WTC11 (cell line): Measurements from ENCODE around the gene ARHGAP19. TPM values are rescaled to one million over a fixed set of nuclear protein-coding genes. Genes with fewer than 3 reads are reported as not detected.

Experiments
- ATAC-seq: fragments of 200-7000 bp; cut with Tn5 transposase; 2 replicates; pipeline ENCODE4 v1.10.0; 2021; ENCODE audit warnings: mild to moderate bottlenecking, moderate library complexity
- CTCF ChIA-PET: fragments of 300-600 bp; sonication (Branson Sonifier 250); formaldehyde crosslinking; loops from one replicate; lab custom pipeline; 2021; ENCODE audit warnings: antibody characterized with exemption; lab: Charles Lee
- POLR2A ChIA-PET: fragments of 350-600 bp; sonication (Branson Sonifier 250); formaldehyde crosslinking; loops from one replicate; lab custom pipeline; 2021; ENCODE audit warnings: antibody characterized with exemption; lab: Charles Lee
- DNase-seq: peaks from one replicate; pipeline ENCODE4 v3.0.0; 2021; ENCODE audit warnings: low spot score
- H3K27ac Mint-ChIP-seq: 2 replicates; pipeline ENCODE4 v1.8.0; 2021; ENCODE audit warnings: mixed read lengths
- H3K27me3 Mint-ChIP-seq: 2 replicates; pipeline ENCODE4 v1.8.0; 2021; ENCODE audit warnings: low read depth, mild to moderate bottlenecking, moderate library complexity, mixed read lengths
- H3K36me3 Mint-ChIP-seq: 2 replicates; pipeline ENCODE4 v1.8.0; 2021; ENCODE audit warnings: mixed read lengths
- H3K4me1 Mint-ChIP-seq: 2 replicates; pipeline ENCODE4 v1.8.0; 2022; ENCODE audit warnings: mixed read lengths
- H3K4me3 Mint-ChIP-seq: 2 replicates; pipeline ENCODE4 v1.8.0; 2021; ENCODE audit warnings: mild to moderate bottlenecking, moderate library complexity, mixed read lengths
- H3K9me3 Mint-ChIP-seq: 2 replicates; pipeline ENCODE4 v1.8.0; 2021; ENCODE audit warnings: mixed read lengths
- CREM ChIP-seq: sonication (generic); formaldehyde crosslinking; IDR thresholded peaks from 2 replicates; pipeline ENCODE4 v1.8.1; 2022; ENCODE audit warnings: mild to moderate bottlenecking, missing genetic modification reagents, moderate library complexity
- E2F1 ChIP-seq: sonication (generic); formaldehyde crosslinking; IDR thresholded peaks from 2 replicates; pipeline ENCODE4 v1.8.0; 2022; ENCODE audit warnings: mild to moderate bottlenecking, missing genetic modification reagents
- E2F5 ChIP-seq: sonication (generic); formaldehyde crosslinking; IDR thresholded peaks from 2 replicates; pipeline ENCODE4 v1.8.1; 2022; ENCODE audit warnings: mild to moderate bottlenecking, moderate library complexity, missing genetic modification reagents
- ELF4 ChIP-seq: sonication (generic); formaldehyde crosslinking; IDR thresholded peaks from 2 replicates; pipeline ENCODE4 v1.8.1; 2022; ENCODE audit warnings: low read depth, mild to moderate bottlenecking, moderate library complexity, missing genetic modification reagents
- FOXK1 ChIP-seq: sonication (generic); formaldehyde crosslinking; IDR thresholded peaks from 2 replicates; pipeline ENCODE4 v1.8.0; 2022; ENCODE audit warnings: mild to moderate bottlenecking, moderate library complexity, missing genetic modification reagents
- FOXP1 ChIP-seq: sonication (generic); formaldehyde crosslinking; IDR thresholded peaks from 2 replicates; pipeline ENCODE4 v1.8.0; 2022; ENCODE audit warnings: missing genetic modification reagents, mild to moderate bottlenecking, moderate library complexity, borderline replicate concordance
- GRHL2 ChIP-seq: fragments of 250-450 bp; sonication (Bioruptor Pico); IDR thresholded peaks from 2 replicates; pipeline ENCODE4 v1.8.0; 2022; ENCODE audit warnings: mild to moderate bottlenecking, moderate library complexity; ENCODE audit not compliant: insufficient replicate concordance, severe bottlenecking
- GTF2I ChIP-seq: fragments of 250-450 bp; sonication (Bioruptor Pico); conservative IDR thresholded peaks from 2 replicates; pipeline ENCODE4 v1.4.0; 2021; ENCODE audit warnings: mild to moderate bottlenecking
- HMGXB4 ChIP-seq: sonication (generic); formaldehyde crosslinking; IDR thresholded peaks from 2 replicates; pipeline ENCODE4 v1.8.1; 2023; ENCODE audit warnings: mild to moderate bottlenecking, moderate library complexity, missing genetic modification reagents
- KAT7 ChIP-seq: sonication (generic); formaldehyde crosslinking; IDR thresholded peaks from 2 replicates; pipeline ENCODE4 v1.8.1; 2023; ENCODE audit warnings: missing genetic modification reagents, mild to moderate bottlenecking, borderline replicate concordance
- NFE2L1 ChIP-seq: sonication (generic); formaldehyde crosslinking; IDR thresholded peaks from 2 replicates; pipeline ENCODE4 v1.8.1; 2023; ENCODE audit warnings: missing genetic modification reagents
- OVOL2 ChIP-seq: fragments of 250-450 bp; sonication (Bioruptor Pico); IDR thresholded peaks from 2 replicates; pipeline ENCODE4 v1.9.0; 2021; ENCODE audit warnings: mild to moderate bottlenecking, borderline replicate concordance
- SOX15 ChIP-seq: fragments of 250-450 bp; sonication (Bioruptor Pico); IDR thresholded peaks from 2 replicates; pipeline ENCODE4 v1.9.0; 2021; ENCODE audit warnings: mild to moderate bottlenecking
- TCF7 ChIP-seq: sonication (generic); formaldehyde crosslinking; IDR thresholded peaks from 2 replicates; pipeline ENCODE4 v1.8.0; 2022; ENCODE audit warnings: mild to moderate bottlenecking, low read depth, missing genetic modification reagents, moderate library complexity
- ZNF396 ChIP-seq: fragments of 250-450 bp; sonication (Bioruptor Pico); IDR thresholded peaks from 2 replicates; pipeline ENCODE4 v1.8.0; 2021; ENCODE audit warnings: mild to moderate bottlenecking, moderate library complexity, borderline replicate concordance
- ZNF416 ChIP-seq: fragments of 250-450 bp; sonication (Bioruptor Pico); IDR thresholded peaks from 2 replicates; pipeline ENCODE4 v1.9.0; 2021; ENCODE audit warnings: mild to moderate bottlenecking, inconsistent platforms
- ZNF532 ChIP-seq: fragments of 250-450 bp; sonication (Bioruptor Pico); IDR thresholded peaks from 2 replicates; pipeline ENCODE4 v1.9.0; 2021; ENCODE audit warnings: mild to moderate bottlenecking, borderline replicate concordance
- total RNA-seq: library from RNA; stranded (reverse); gene quantifications from 3 replicates; pipeline ENCODE4 v1.2.3, GENCODE V29; 2021
- TF ChIP-seq, protein P1 (sequence below): sonication (generic); formaldehyde crosslinking; IDR thresholded peaks from 2 replicates; pipeline ENCODE4 v1.8.0; 2022; ENCODE audit warnings: mild to moderate bottlenecking, missing genetic modification reagents
- TF ChIP-seq, protein P2 (sequence below): fragments of 250-450 bp; sonication (Bioruptor Pico); conservative IDR thresholded peaks from 2 replicates; pipeline ENCODE4 v1.9.0; 2021; ENCODE audit warnings: mild to moderate bottlenecking
- TF ChIP-seq, protein P3 (sequence below): sonication (generic); formaldehyde crosslinking; IDR thresholded peaks from 2 replicates; pipeline ENCODE4 v1.8.1; 2022; ENCODE audit warnings: low read depth, mild to moderate bottlenecking, moderate library complexity, missing genetic modification reagents, borderline replicate concordance

Gene ARHGAP19
- total RNA-seq, 1 experiment from 2014 or later: 42.2 TPM

GRCh38 chr10:97334370-97335175 lies 42.1 kb upstream of the ARHGAP19 start, which contains the start of gene FRAT2:
FRAT2 (minus strand) TSS chr10:97334729; CDS start chr10:97334572, 157 bp downstream.
- POLR2A ChIA-PET: interaction anchor here (0.6 to 5.9 kb wide), 3 partner anchors 12 to 628 kb away, joined by 3 to 46 read pairs (median 12); partner anchors contain the start of gene FRAT1
- peak within 1 kb of the TSS; percentile 86 for H3K4me3 Mint-ChIP-seq
- peaks cover 7% of the 10 kb centered on the region for H3K36me3 Mint-ChIP-seq
- H3K27me3 Mint-ChIP-seq: no peaks in the 10 kb centered on the region
- H3K27ac Mint-ChIP-seq: peak within 1 kb of the TSS; percentile 97
- ATAC-seq: peak; percentile 17
- H3K4me1 Mint-ChIP-seq: peaks cover 62% of the 10 kb centered on the region
- H3K9me3 Mint-ChIP-seq: no peaks in the 10 kb centered on the region
- CTCF ChIA-PET: interaction anchor here (1.5 to 3.2 kb wide), 4 partner anchors 13 to 262 kb away, joined by 7 to 26 read pairs (median 14); partner anchors contain the start of genes FRAT1 and RRP12
- peak; percentile 93 for DNase-seq
- no peak for TF ChIP-seq ZNF532 (CRISPR knock-in tag)
- TF ChIP-seq ELF4: no peak
- TF ChIP-seq GRHL2 (CRISPR knock-in tag): no peak
- TF ChIP-seq FOXP1: peak; percentile 86
- peak; percentile 79 for TF ChIP-seq CREM (CRISPR knock-in tag)
- TF ChIP-seq, protein P1, sequence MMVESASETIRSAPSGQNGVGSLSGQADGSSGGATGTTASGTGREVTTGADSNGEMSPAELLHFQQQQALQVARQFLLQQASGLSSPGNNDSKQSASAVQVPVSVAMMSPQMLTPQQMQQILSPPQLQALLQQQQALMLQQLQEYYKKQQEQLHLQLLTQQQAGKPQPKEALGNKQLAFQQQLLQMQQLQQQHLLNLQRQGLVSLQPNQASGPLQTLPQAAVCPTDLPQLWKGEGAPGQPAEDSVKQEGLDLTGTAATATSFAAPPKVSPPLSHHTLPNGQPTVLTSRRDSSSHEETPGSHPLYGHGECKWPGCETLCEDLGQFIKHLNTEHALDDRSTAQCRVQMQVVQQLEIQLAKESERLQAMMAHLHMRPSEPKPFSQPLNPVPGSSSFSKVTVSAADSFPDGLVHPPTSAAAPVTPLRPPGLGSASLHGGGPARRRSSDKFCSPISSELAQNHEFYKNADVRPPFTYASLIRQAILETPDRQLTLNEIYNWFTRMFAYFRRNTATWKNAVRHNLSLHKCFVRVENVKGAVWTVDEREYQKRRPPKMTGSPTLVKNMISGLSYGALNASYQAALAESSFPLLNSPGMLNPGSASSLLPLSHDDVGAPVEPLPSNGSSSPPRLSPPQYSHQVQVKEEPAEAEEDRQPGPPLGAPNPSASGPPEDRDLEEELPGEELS (CRISPR knock-in tag): peak; percentile 39; the same call in 1 of the 2 replicates
- TF ChIP-seq, protein P2, sequence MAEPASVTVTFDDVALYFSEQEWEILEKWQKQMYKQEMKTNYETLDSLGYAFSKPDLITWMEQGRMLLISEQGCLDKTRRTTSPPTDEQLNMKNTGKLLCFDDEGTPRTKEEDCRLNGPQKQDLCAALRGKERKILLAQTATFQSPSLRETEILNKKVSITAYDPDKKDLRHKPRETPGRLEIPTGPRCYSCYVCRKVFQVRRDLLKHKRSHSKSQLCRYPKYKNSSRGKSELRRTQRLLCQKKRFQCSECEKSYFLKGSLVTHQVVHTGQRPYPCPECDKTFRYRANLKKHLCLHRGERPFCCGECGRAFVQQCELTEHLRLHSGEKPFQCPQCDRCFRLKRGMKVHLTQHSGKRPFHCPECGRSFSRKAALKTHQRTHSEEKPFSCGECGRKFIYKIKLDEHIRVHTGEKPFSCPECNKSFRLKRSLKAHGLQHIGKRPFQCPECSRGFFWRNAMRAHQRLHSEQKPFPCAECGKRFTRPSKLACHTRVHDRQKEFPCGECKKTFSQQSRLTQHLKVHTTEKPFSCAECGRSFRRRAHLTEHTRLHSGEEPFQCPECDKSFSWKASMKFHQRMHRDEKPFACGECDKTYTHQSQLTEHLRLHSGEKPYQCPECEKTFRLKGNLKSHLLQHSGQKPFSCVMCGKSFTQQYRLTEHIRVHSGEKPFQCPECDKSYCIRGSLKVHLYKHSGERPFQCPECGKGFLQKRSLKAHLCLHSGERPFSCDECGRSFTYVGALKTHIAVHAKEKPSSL (CRISPR knock-in tag): no peak
- no peak for TF ChIP-seq GTF2I
- peak; percentile 45; the same call in 1 of the 2 replicates for TF ChIP-seq NFE2L1 (CRISPR knock-in tag)
- TF ChIP-seq SOX15 (CRISPR knock-in tag): no peak
- TF ChIP-seq KAT7 (CRISPR knock-in tag): 0 out of 2 replicates have a peak, but pooled peaks have one; percentile 68
- peak; percentile 83 for TF ChIP-seq HMGXB4 (CRISPR knock-in tag)
- no peak for TF ChIP-seq ZNF396 (CRISPR knock-in tag)
- peak; percentile 30; the same call in 1 of the 2 replicates for TF ChIP-seq TCF7 (CRISPR knock-in tag)
- no peak for TF ChIP-seq OVOL2
- TF ChIP-seq E2F5 (CRISPR knock-in tag): peak; percentile 79; the same call in 1 of the 2 replicates
- peak; percentile 100 for TF ChIP-seq FOXK1 (CRISPR knock-in tag)
- TF ChIP-seq, protein P3, sequence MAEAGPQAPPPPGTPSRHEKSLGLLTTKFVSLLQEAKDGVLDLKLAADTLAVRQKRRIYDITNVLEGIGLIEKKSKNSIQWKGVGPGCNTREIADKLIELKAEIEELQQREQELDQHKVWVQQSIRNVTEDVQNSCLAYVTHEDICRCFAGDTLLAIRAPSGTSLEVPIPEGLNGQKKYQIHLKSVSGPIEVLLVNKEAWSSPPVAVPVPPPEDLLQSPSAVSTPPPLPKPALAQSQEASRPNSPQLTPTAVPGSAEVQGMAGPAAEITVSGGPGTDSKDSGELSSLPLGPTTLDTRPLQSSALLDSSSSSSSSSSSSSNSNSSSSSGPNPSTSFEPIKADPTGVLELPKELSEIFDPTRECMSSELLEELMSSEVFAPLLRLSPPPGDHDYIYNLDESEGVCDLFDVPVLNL (CRISPR knock-in tag): 0 out of 2 replicates have a peak, but pooled peaks have one; percentile 21
- no peak for TF ChIP-seq ZNF416 (CRISPR knock-in tag)
- 0 out of 2 replicates have a peak, but pooled peaks have one; percentile 39 for TF ChIP-seq E2F1
